CD4-positive, alpha-beta T cell (primary cell): ENCODE measurements around the gene UBE2M. TPM values are rescaled to one million over a fixed set of nuclear protein-coding genes. Genes with fewer than 3 reads are reported as not detected.

Experiments
- ATAC-seq: fragments of 200-7000 bp; cut with Tn5 transposase; one replicate; pipeline ENCODE4 v1.10.0; 2022; ENCODE audit warnings: mild to moderate bottlenecking; ENCODE audit not compliant: poor library complexity
- CTCF ChIA-PET: fragments of 350-600 bp; sonication (Branson Sonifier 250); formaldehyde crosslinking; loops from one replicate; lab custom pipeline; 2021; ENCODE audit warnings: antibody characterized with exemption, inconsistent platforms; lab: Charles Lee
- POLR2A ChIA-PET: fragments of 350-600 bp; sonication (Branson Sonifier 250); formaldehyde crosslinking; loops from one replicate; lab custom pipeline; 2021; ENCODE audit warnings: antibody characterized with exemption, inconsistent platforms; lab: Charles Lee
- DNase-seq, 14 experiments: peaks; one replicate each; pipeline ENCODE4 v3.0.0-alpha.2; 2013 to 2020; ENCODE audit warnings: mixed read lengths in 2 of 14
- H3K27ac ChIP-seq, 2 donors: one replicate each; pipeline versions ENCODE4 v1.5.1 to v1.7.0; 2013; ENCODE audit warnings: low read length in 2 of 2, low read depth in 1 of 2, mild to moderate bottlenecking in 1 of 2
- H3K27me3 ChIP-seq, 2 experiments: 1 replicate in 1 of 2; 2 replicates in 1 of 2; pipeline versions ENCODE4 v1.6.1 to v1.7.0; 2013; ENCODE audit warnings: low read length in 2 of 2, control low read depth in 1 of 2, mild to moderate bottlenecking in 1 of 2, moderate library complexity in 1 of 2; ENCODE audit not compliant: insufficient read depth in 2 of 2, control insufficient read depth in 1 of 2
- H3K36me3 ChIP-seq: one replicate; pipeline ENCODE4 v1.6.1; 2013; ENCODE audit warnings: low read length, control low read depth; ENCODE audit not compliant: insufficient read depth
- H3K4me1 ChIP-seq: one replicate; pipeline ENCODE4 v1.6.1; 2013; ENCODE audit warnings: low read length, control low read depth; ENCODE audit not compliant: insufficient read depth
- H3K4me3 ChIP-seq: one replicate; pipeline ENCODE4 v1.5.1; 2013; ENCODE audit warnings: mild to moderate bottlenecking, low read length, moderate library complexity
- H3K9me3 ChIP-seq, 2 experiments: 1 replicate in 1 of 2; 2 replicates in 1 of 2; pipeline versions ENCODE4 v1.6.1 to v1.7.0; 2013; ENCODE audit warnings: low read length in 2 of 2, mild to moderate bottlenecking in 2 of 2, control low read depth in 1 of 2, moderate library complexity in 1 of 2; ENCODE audit not compliant: control insufficient read depth in 1 of 2, insufficient read depth in 1 of 2
- H3K27ac Mint-ChIP-seq: one replicate; pipeline ENCODE4 v1.8.0; 2020; ENCODE audit warnings: mixed read lengths
- H3K27me3 Mint-ChIP-seq: one replicate; pipeline ENCODE4 v1.8.0; 2021; ENCODE audit warnings: mixed read lengths
- H3K36me3 Mint-ChIP-seq: one replicate; pipeline ENCODE4 v1.8.0; 2021; ENCODE audit warnings: low read depth, mixed read lengths
- H3K4me1 Mint-ChIP-seq: one replicate; pipeline ENCODE4 v1.8.0; 2021; ENCODE audit warnings: low read depth, mixed read lengths
- H3K4me3 Mint-ChIP-seq: one replicate; pipeline ENCODE4 v1.8.0; 2020; ENCODE audit warnings: mild to moderate bottlenecking, mixed read lengths
- H3K9me3 Mint-ChIP-seq: one replicate; pipeline ENCODE4 v1.8.0; 2020; ENCODE audit warnings: mixed read lengths
- CTCF ChIP-seq: fragments of 200-600 bp; IDR thresholded peaks from one replicate; pipeline ENCODE4 v1.8.0; 2022; ENCODE audit warnings: antibody characterized with exemption, mild to moderate bottlenecking
- intact Hi-C, 2 experiments: fragments of 100-400 bp; cut with DNase I in 1 of 2; cut with micrococcal nuclease in 1 of 2; formaldehyde crosslinking; loops; one replicate each; pipeline versions ENCODE4 v1.15.1 to v1.9.0; 2023 to 2025; cut with DNase I, micrococcal nuclease
- total RNA-seq, 174 experiments: library from RNA in 2 of 174; stranded (reverse) in 2 of 174; gene quantifications; one replicate each; pipeline ENCODE4 v1.2.3 and lab custom pipeline; 2021 to 2026

Gene UBE2M
- total RNA-seq, 2 experiments from 2014 or later: 29.0 to 31.0 TPM

GRCh38 chr19:58521651-58522050 is 36.8 kb downstream of the UBE2M start:
- ATAC-seq: no peak
- peak overlapping the region; percentile 73 for H3K27ac Mint-ChIP-seq
- peaks cover 23% of the 10 kb centered on the region for H3K36me3 Mint-ChIP-seq
- peaks cover 31% of the 10 kb centered on the region for H3K4me1 Mint-ChIP-seq
- H3K27me3 ChIP-seq: no peaks in the 10 kb centered on the region
- no peak for DNase-seq
- peaks cover 36% of the 10 kb centered on the region for H3K4me1 ChIP-seq
- H3K4me3 ChIP-seq: no peak overlapping the region
- no peaks in the 10 kb centered on the region for H3K9me3 Mint-ChIP-seq
- no peak for TF ChIP-seq CTCF
- H3K4me3 Mint-ChIP-seq: peak overlapping the region; percentile 54
- POLR2A ChIA-PET: interaction anchor here (0.9 to 3.5 kb wide), 5 partner anchors 22 to 54 kb away, joined by 4 to 56 read pairs (median 27); partner anchors contain the start of genes MZF1, TRIM28 and UBE2M
- no peaks in the 10 kb centered on the region for H3K9me3 ChIP-seq
- H3K27me3 Mint-ChIP-seq: no peaks in the 10 kb centered on the region
- H3K36me3 ChIP-seq: peaks cover 6% of the 10 kb centered on the region
- H3K27ac ChIP-seq: no peak overlapping the region
- CTCF ChIA-PET: interaction anchor here (4.7 kb wide), 1 partner anchor 60 kb away, joined by 60 read pairs; no protein-coding TSS in a partner anchor
- intact Hi-C loops: loop anchor here in 1 of 2 experiments (2.0 kb wide), 1 partner anchor 15 kb away; no protein-coding TSS in a partner anchor

GRCh38 chr19:58520257-58520599 is 38.2 kb downstream of the UBE2M start:
- Mint-ChIP-seq H3K4me3 (peak overlapping the region; percentile 99), H3K9me3 (no peaks in the 10 kb centered on the region), H3K4me1 (peaks cover 39% of the 10 kb centered on the region), H3K27ac (peak overlapping the region; percentile 98), H3K27me3 (no peaks in the 10 kb centered on the region), H3K36me3 (peaks cover 27% of the 10 kb centered on the region)
- intact Hi-C loops: loop anchor here in 1 of 2 experiments (1.0 to 2.0 kb wide), 2 partner anchors 17 to 39 kb away; no protein-coding TSS in a partner anchor
- no peak for ATAC-seq
- ChIA-PET POLR2A (interaction anchor here (0.8 to 3.5 kb wide), 19 partner anchors 15 to 1033 kb away, joined by 3 to 56 read pairs (median 11); partner anchors contain the start of genes CHMP2A, MZF1, TRIM28 and UBE2M), CTCF (interaction anchor here (0.7 to 4.7 kb wide), 21 partner anchors 19 to 292 kb away, joined by 3 to 60 read pairs (median 5); partner anchors contain the start of genes CHMP2A, MZF1, TRIM28 and UBE2M)
- Histone ChIP-seq H3K4me1 (peaks cover 49% of the 10 kb centered on the region), H3K27me3 (no peaks in the 10 kb centered on the region), H3K4me3 (peak overlapping the region; percentile 86), H3K9me3 (no peaks in the 10 kb centered on the region), H3K27ac (peak overlapping the region; percentile 87 to 95), H3K36me3 (peaks cover 19% of the 10 kb centered on the region)
- no peak for DNase-seq
- TF ChIP-seq CTCF: no peak

GRCh38 chr19:58519355-58520256 is 38.8 kb downstream of the UBE2M start, which contains the start of gene ZBTB45:
ZBTB45 (minus strand) TSS chr19:58519810; CDS start chr19:58517673, 2,137 bp downstream.
- Histone ChIP-seq H3K4me1 (peaks cover 51% of the 10 kb centered on the region), H3K4me3 (peak within 1 kb of the TSS; percentile 86), H3K36me3 (peaks cover 19% of the 10 kb centered on the region), H3K27ac (peak within 1 kb of the TSS; percentile 87 to 95), H3K27me3 (no peaks in the 10 kb centered on the region), H3K9me3 (no peaks in the 10 kb centered on the region)
- ChIA-PET POLR2A (interaction anchor here (0.8 to 3.5 kb wide), 20 partner anchors 16 to 1032 kb away, joined by 3 to 56 read pairs (median 10); partner anchors contain the start of genes CHMP2A, MZF1, TRIM28 and UBE2M), CTCF (interaction anchor here (0.7 to 4.7 kb wide), 22 partner anchors 19 to 291 kb away, joined by 3 to 60 read pairs (median 5); partner anchors contain the start of genes CHMP2A, MZF1, TRIM28 and UBE2M)
- Mint-ChIP-seq H3K36me3 (peaks cover 27% of the 10 kb centered on the region), H3K4me3 (peak within 1 kb of the TSS; percentile 99), H3K27me3 (no peaks in the 10 kb centered on the region), H3K4me1 (peaks cover 43% of the 10 kb centered on the region), H3K27ac (peak within 1 kb of the TSS; percentile 98), H3K9me3 (no peaks in the 10 kb centered on the region)
- DNase-seq: peak; percentile 77 to 96 (median 84)
- intact Hi-C loops: loop anchor here (1.0 to 5.0 kb wide), 9 partner anchors 17 to 212 kb away; partner anchors contain the start of genes TRIM28 (in 2 of the 2), ERVK3-1 (in 1 of the 2) and ZSCAN22 (in 1 of the 2)
- peak; percentile 82 for TF ChIP-seq CTCF
- peak; percentile 78 for ATAC-seq
